MCF 10A (cell line): ENCODE data around the gene SMURF1. TPM values are rescaled to one million over a fixed set of nuclear protein-coding genes. Genes with fewer than 3 reads are reported as not detected.

ENCODE experiments used
- BruUV-seq: library from RNA; stranded (reverse); fragments of 400-500 nt; replicated peaks from 2 replicates; lab custom pipeline; 2021; lab: Mats Ljungman, UMichigan
- CTCF ChIA-PET: fragments of 300-600 bp; sonication (Branson Sonifier 250); formaldehyde crosslinking; extraction: SDS; loops from one replicate; lab custom pipeline; 2021; ENCODE audit warnings: antibody characterized with exemption, inconsistent platforms; lab: Yijun Ruan, JAX
- POLR2A ChIA-PET: fragments of 300-600, 350-650 bp; sonication (Branson Sonifier 250); formaldehyde crosslinking; extraction: SDS; loops from one replicate; lab custom pipeline; 2020; ENCODE audit warnings: antibody characterized with exemption, inconsistent platforms; lab: Yijun Ruan, JAX
- DNase-seq: peaks from one replicate; pipeline ENCODE4 v3.0.0-alpha.2; 2018; ENCODE audit not compliant: unreplicated experiment
- H3K27ac Mint-ChIP-seq: one replicate; pipeline ENCODE4 v1.8.0; 2022; ENCODE audit warnings: mild to moderate bottlenecking, low read depth, mixed read lengths; ENCODE audit not compliant: unreplicated experiment
- H3K27me3 Mint-ChIP-seq: one replicate; pipeline ENCODE4 v1.8.0; 2022; ENCODE audit warnings: mixed read lengths; ENCODE audit not compliant: insufficient read depth, unreplicated experiment
- H3K36me3 Mint-ChIP-seq: one replicate; pipeline ENCODE4 v1.8.0; 2022; ENCODE audit warnings: mild to moderate bottlenecking, moderate library complexity, mixed read lengths; ENCODE audit not compliant: insufficient read depth, unreplicated experiment
- H3K4me1 Mint-ChIP-seq: one replicate; pipeline ENCODE4 v1.8.0; 2022; ENCODE audit warnings: mixed read lengths; ENCODE audit not compliant: insufficient read depth, unreplicated experiment
- H3K4me3 Mint-ChIP-seq: one replicate; pipeline ENCODE4 v1.8.0; 2022; ENCODE audit warnings: mild to moderate bottlenecking, moderate library complexity, mixed read lengths; ENCODE audit not compliant: unreplicated experiment
- H3K9me3 Mint-ChIP-seq: one replicate; pipeline ENCODE4 v1.8.0; 2022; ENCODE audit warnings: mixed read lengths; ENCODE audit not compliant: unreplicated experiment
- intact Hi-C: fragments of 100-400 bp; cut with micrococcal nuclease; formaldehyde crosslinking; loops from 2 replicates; pipeline ENCODE4 v1.14.1; 2022
- total RNA-seq: library from RNA; stranded (reverse); gene quantifications from 2 replicates; pipeline ENCODE4 v1.2.3, GENCODE V29; 2022
- TF ChIP-seq, protein P1 (sequence below): fragments of 200-600 bp; IDR thresholded peaks from one replicate; pipeline ENCODE4 v1.8.0; 2022; ENCODE audit warnings: antibody characterized with exemption, mild to moderate bottlenecking; ENCODE audit not compliant: unreplicated experiment

SMURF1 gene
- total RNA-seq, 1 experiment from 2014 or later: 19.9 TPM

GRCh38 chr7:99011706-99012404, 132.1 kb downstream of the SMURF1 start:
- ChIA-PET CTCF (interaction anchor here (0.9 kb wide), 1 partner anchor 25 kb away, joined by 4 read pairs; no protein-coding TSS in a partner anchor), POLR2A (interaction anchor here (1.0 kb wide), 1 partner anchor 52 kb away, joined by 4 read pairs; no protein-coding TSS in a partner anchor)
- peaks cover 90% of the 10 kb centered on the region for H3K36me3 Mint-ChIP-seq
- DNase-seq: no peak
- TF ChIP-seq, protein P1, sequence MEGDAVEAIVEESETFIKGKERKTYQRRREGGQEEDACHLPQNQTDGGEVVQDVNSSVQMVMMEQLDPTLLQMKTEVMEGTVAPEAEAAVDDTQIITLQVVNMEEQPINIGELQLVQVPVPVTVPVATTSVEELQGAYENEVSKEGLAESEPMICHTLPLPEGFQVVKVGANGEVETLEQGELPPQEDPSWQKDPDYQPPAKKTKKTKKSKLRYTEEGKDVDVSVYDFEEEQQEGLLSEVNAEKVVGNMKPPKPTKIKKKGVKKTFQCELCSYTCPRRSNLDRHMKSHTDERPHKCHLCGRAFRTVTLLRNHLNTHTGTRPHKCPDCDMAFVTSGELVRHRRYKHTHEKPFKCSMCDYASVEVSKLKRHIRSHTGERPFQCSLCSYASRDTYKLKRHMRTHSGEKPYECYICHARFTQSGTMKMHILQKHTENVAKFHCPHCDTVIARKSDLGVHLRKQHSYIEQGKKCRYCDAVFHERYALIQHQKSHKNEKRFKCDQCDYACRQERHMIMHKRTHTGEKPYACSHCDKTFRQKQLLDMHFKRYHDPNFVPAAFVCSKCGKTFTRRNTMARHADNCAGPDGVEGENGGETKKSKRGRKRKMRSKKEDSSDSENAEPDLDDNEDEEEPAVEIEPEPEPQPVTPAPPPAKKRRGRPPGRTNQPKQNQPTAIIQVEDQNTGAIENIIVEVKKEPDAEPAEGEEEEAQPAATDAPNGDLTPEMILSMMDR: no peak
- intact Hi-C loops: no loop called here
- BruUV-seq: no TSS peak
- H3K4me1 Mint-ChIP-seq: no peaks in the 10 kb centered on the region
- no peak overlapping the region for H3K27ac Mint-ChIP-seq
- H3K27me3 Mint-ChIP-seq: no peaks in the 10 kb centered on the region
- no peak overlapping the region for H3K4me3 Mint-ChIP-seq
- no peaks in the 10 kb centered on the region for H3K9me3 Mint-ChIP-seq

DNA sequence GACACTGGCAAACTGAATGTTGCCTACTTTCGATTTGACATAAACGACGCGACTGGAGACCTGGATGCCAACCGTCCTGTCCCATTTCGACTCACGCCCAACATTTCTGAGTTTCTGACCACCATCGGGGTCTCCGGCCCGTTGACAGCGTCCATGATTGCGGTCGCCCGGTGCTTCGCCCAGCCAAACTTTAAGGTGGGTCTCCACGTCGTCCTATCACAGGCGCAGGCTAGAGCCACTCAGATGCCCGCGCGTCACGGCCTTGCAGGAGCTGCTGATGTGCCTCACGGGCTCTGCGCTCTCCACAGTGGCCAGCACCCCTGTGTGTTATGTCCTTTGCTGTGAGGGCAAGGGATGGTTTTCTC, 132.6 kb downstream of the SMURF1 start:
- CTCF ChIA-PET: no interaction called here
- no peak for DNase-seq
- Mint-ChIP-seq H3K27ac (no peak overlapping the region), H3K36me3 (peaks cover 90% of the 10 kb centered on the region), H3K4me1 (no peaks in the 10 kb centered on the region), H3K4me3 (no peak overlapping the region), H3K27me3 (no peaks in the 10 kb centered on the region), H3K9me3 (no peaks in the 10 kb centered on the region)
- POLR2A ChIA-PET: no interaction called here
- intact Hi-C loops: no loop called here
- BruUV-seq: no TSS peak
- TF ChIP-seq, protein P1: no peak

- BruUV-seq: no TSS peak
- CTCF ChIA-PET: interaction anchor here (0.6 kb wide), 1 partner anchor 169 kb away, joined by 3 read pairs; no protein-coding TSS in a partner anchor
- Mint-ChIP-seq H3K9me3 (no peaks in the 10 kb centered on the region), H3K4me3 (no peak overlapping the region), H3K4me1 (no peaks in the 10 kb centered on the region), H3K27me3 (no peaks in the 10 kb centered on the region), H3K36me3 (peaks cover 90% of the 10 kb centered on the region), H3K27ac (no peak overlapping the region)
- TF ChIP-seq, protein P1: no peak
- POLR2A ChIA-PET: interaction anchor here (1.3 kb wide), 1 partner anchor 13 kb away, joined by 3 read pairs; no protein-coding TSS in a partner anchor
- DNase-seq: no peak
- intact Hi-C loops: no loop called here
Observed at GRCh38 chr7:99010281-99010680, 133.6 kb downstream of the SMURF1 start.

GRCh38 chr7:99008921-99009530, 134.9 kb downstream of the SMURF1 start:
- no peak overlapping the region for H3K4me3 Mint-ChIP-seq
- POLR2A ChIA-PET: interaction anchor here (1.3 kb wide), 1 partner anchor 14 kb away, joined by 3 read pairs; no protein-coding TSS in a partner anchor
- H3K27me3 Mint-ChIP-seq: no peaks in the 10 kb centered on the region
- DNase-seq: no peak
- H3K27ac Mint-ChIP-seq: no peak overlapping the region
- H3K4me1 Mint-ChIP-seq: no peaks in the 10 kb centered on the region
- TF ChIP-seq, protein P1: no peak
- intact Hi-C loops: no loop called here
- no peaks in the 10 kb centered on the region for H3K9me3 Mint-ChIP-seq
- H3K36me3 Mint-ChIP-seq: peaks cover 88% of the 10 kb centered on the region
- no TSS peak for BruUV-seq
- CTCF ChIA-PET: interaction anchor here (0.5 kb wide), 1 partner anchor 167 kb away, joined by 4 read pairs; no protein-coding TSS in a partner anchor
